Mucosa of stomach (tissue), 1 donor: ENCODE data around the gene PID1.
"Not testable (repeated sequence)": the region's sequence is repeated elsewhere in the genome, so short reads cannot be mapped to it uniquely, and the experiment has no call there.

Experiments used
- H3K27me3 ChIP-seq: one replicate; pipeline ENCODE4 v1.7.0; 2013; ENCODE audit warnings: mild to moderate bottlenecking, low read length; ENCODE audit not compliant: control insufficient read depth, insufficient read depth
- H3K36me3 ChIP-seq: one replicate; pipeline ENCODE4 v1.7.0; 2013; ENCODE audit warnings: low read length; ENCODE audit not compliant: control insufficient read depth, insufficient read depth
- H3K4me1 ChIP-seq: one replicate; pipeline ENCODE4 v1.7.0; 2013; ENCODE audit warnings: mild to moderate bottlenecking, low read length; ENCODE audit not compliant: control insufficient read depth, insufficient read depth
- H3K4me3 ChIP-seq: one replicate; pipeline ENCODE4 v1.7.0; 2013; ENCODE audit warnings: low read length
- H3K9ac ChIP-seq: one replicate; pipeline ENCODE4 v1.7.0; 2013; ENCODE audit warnings: mild to moderate bottlenecking, low read length, moderate library complexity
- H3K9me3 ChIP-seq: one replicate; pipeline ENCODE4 v1.7.0; 2013; ENCODE audit warnings: mild to moderate bottlenecking, low read length, moderate library complexity; ENCODE audit not compliant: control insufficient read depth
- donor health status: Pancreatic carcinoma.

The PID1 gene

DNA sequence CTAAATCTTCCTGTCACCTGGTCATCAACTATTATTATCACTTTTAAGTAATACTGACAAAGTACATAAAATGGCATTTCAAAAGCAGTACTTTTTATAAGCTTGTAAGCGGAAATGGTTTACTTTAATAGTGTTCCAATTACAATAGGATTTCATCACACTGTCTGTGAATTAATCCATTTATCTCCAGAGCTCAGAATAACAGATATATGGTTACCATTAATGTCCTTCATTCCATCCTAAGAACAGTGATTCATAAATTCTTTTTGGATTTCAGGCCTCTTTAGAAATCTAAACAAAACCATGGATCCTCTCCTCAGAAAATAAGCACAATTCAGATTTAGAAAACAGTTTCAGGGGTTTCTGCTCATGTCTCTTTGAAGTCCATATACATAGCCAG is 68.4 kb downstream of the PID1 start:
- H3K4me3 ChIP-seq = no peak overlapping the region
- no peaks in the 10 kb centered on the region for H3K36me3 ChIP-seq
- H3K9me3 ChIP-seq = no peaks in the 10 kb centered on the region
- H3K4me1 ChIP-seq = peaks cover 4% of the 10 kb centered on the region
- H3K9ac ChIP-seq = no peak overlapping the region
- H3K27me3 ChIP-seq = no peaks in the 10 kb centered on the region

DNA sequence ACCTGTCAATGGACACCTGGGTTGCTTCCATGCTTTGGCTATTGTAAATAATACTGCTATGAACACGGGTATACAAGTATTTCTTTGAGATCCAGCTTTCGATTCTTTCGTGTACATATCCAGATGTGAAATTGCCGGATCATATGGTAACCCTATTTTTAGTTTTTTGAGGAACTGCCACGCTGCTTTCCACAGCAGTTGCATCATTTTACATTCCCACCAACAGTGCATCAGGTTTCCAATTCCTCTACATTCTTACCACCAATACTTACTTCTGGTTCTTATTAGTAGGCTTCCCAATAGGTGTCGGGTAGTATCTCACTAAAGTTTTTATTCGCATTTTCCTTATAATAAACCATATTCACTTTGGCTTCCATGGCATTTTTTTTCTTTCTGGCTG is 69.6 kb downstream of the PID1 start:
- Histone ChIP-seq H3K4me1 (peaks cover 4% of the 10 kb centered on the region), H3K4me3 (no peak overlapping the region), H3K27me3 (no peaks in the 10 kb centered on the region), H3K36me3 (no peaks in the 10 kb centered on the region), H3K9me3 (no peaks in the 10 kb centered on the region), H3K9ac (no peak overlapping the region)

GRCh38 chr2:229199267-229199666 is 71.8 kb downstream of the PID1 start:
- peaks cover 4% of the 10 kb centered on the region for H3K4me1 ChIP-seq
- H3K27me3 ChIP-seq = no peaks in the 10 kb centered on the region
- H3K9ac ChIP-seq = no peak overlapping the region
- H3K9me3 ChIP-seq = no peaks in the 10 kb centered on the region
- no peaks in the 10 kb centered on the region for H3K36me3 ChIP-seq
- H3K4me3 ChIP-seq = no peak overlapping the region

DNA sequence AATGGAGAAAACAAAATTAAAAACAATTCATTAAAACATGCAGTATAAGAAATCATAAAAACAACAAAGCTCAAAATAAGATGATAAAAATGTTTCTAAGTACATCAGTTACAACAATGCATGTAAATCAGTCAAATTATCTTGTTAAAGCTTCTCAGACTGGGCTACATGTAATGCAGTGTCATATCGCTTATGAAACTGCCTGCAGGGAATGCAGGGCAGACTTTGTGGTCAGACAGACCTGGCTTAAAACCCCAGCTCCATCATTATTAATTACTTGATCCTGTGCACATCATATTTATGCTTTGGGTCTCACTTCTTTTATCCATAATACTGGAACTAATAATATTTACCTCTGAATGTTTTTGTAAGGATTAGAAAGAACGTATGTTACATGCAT is 74.6 kb downstream of the PID1 start:
- no peaks in the 10 kb centered on the region for H3K36me3 ChIP-seq
- no peaks in the 10 kb centered on the region for H3K9me3 ChIP-seq
- H3K27me3 ChIP-seq = no peaks in the 10 kb centered on the region
- no peak overlapping the region for H3K4me3 ChIP-seq
- H3K4me1 ChIP-seq = no peaks in the 10 kb centered on the region
- H3K9ac ChIP-seq = no peak overlapping the region

- no peaks in the 10 kb centered on the region for H3K27me3 ChIP-seq
- H3K4me1 ChIP-seq = no peaks in the 10 kb centered on the region
- no peaks in the 10 kb centered on the region for H3K9me3 ChIP-seq
- H3K4me3 ChIP-seq = no peak overlapping the region
- no peaks in the 10 kb centered on the region for H3K36me3 ChIP-seq
- no peak overlapping the region for H3K9ac ChIP-seq
Measured at GRCh38 chr2:229195346-229195947, 75.6 kb downstream of the PID1 start.

DNA sequence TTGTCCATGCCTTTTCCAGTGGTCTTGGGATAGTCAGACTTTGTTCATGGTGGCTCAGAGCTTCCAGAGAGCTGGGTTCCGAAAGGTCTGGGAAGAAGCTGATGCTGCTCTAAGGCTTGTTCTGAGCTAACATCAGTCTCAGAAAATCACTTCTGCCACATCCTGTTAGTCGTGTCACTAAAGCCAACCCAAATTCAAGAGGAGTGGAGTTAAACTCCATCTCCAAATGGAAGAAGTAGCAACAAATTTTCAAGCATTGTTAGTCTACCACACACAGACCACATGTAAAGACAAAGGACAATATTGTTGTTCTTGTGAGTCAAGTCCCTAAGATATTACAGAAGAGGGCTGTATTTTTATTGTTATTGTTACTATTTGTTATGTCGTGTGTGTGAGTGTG is 77.8 kb downstream of the PID1 start:
- Histone ChIP-seq H3K4me1 (no peaks in the 10 kb centered on the region), H3K27me3 (no peaks in the 10 kb centered on the region), H3K9me3 (no peaks in the 10 kb centered on the region), H3K4me3 (no peak overlapping the region), H3K36me3 (no peaks in the 10 kb centered on the region), H3K9ac (no peak overlapping the region)

- H3K9ac ChIP-seq = no peak overlapping the region
- H3K27me3 ChIP-seq = no peaks in the 10 kb centered on the region
- H3K4me1 ChIP-seq = no peaks in the 10 kb centered on the region
- H3K4me3 ChIP-seq = no peak overlapping the region
- H3K36me3 ChIP-seq = no peaks in the 10 kb centered on the region
- no peaks in the 10 kb centered on the region for H3K9me3 ChIP-seq
Measured at GRCh38 chr2:229191413-229191812, 79.7 kb downstream of the PID1 start.

DNA sequence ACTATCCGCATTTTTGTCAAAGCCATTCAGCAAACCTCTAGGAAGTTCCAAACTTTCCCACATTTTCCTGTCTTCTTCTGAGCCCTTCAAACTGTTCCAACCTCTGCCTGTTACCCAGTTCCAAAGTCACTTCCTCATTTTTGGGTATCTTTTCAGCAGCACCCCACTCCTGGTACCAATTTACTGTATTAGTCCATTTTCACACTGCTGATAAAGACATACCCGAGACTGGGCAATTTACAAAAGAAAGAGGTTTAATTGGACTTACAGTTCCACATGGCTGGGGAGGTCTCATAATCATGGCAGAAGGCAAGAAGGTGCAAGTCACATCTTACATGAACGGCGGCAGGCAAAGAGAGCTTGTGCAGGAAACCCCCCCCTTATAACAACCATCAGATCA is 84.0 kb downstream of the PID1 start:
- H3K4me3 ChIP-seq, H3K36me3 ChIP-seq, H3K9me3 ChIP-seq, H3K27me3 ChIP-seq, H3K9ac ChIP-seq, H3K4me1 ChIP-seq: not testable (repeated sequence)

DNA sequence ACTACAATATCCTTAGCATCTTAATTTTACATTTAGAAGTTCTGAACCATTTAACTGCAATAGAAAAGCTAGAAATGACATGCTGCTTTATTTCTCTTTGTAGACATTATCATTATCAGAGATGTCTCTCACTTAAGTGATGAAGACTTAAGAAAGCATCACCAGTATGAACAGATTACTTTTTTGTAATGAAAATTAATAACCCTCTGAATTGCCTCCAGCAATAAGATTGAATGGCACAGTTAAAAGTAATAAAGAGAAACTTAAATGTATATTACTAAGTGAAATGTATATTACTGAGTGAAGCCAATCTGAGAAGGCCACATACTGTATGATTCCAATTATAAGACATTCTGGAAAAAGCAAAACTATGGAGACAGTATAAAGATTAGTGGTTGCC is 89.4 kb downstream of the PID1 start:
- no peaks in the 10 kb centered on the region for H3K27me3 ChIP-seq
- no peaks in the 10 kb centered on the region for H3K36me3 ChIP-seq

GRCh38 chr2:229180658-229181057 is 90.4 kb downstream of the PID1 start:
- Histone ChIP-seq H3K9ac (no peak overlapping the region), H3K4me1 (peaks cover 10% of the 10 kb centered on the region), H3K27me3 (no peaks in the 10 kb centered on the region), H3K9me3 (no peaks in the 10 kb centered on the region), H3K4me3 (no peak overlapping the region), H3K36me3 (no peaks in the 10 kb centered on the region)

More for the DNA sequence above, 89.4 kb downstream of the PID1 start:
- Histone ChIP-seq H3K4me3 (no peak overlapping the region), H3K9ac (no peak overlapping the region), H3K9me3 (no peaks in the 10 kb centered on the region), H3K4me1 (peaks cover 10% of the 10 kb centered on the region)

DNA sequence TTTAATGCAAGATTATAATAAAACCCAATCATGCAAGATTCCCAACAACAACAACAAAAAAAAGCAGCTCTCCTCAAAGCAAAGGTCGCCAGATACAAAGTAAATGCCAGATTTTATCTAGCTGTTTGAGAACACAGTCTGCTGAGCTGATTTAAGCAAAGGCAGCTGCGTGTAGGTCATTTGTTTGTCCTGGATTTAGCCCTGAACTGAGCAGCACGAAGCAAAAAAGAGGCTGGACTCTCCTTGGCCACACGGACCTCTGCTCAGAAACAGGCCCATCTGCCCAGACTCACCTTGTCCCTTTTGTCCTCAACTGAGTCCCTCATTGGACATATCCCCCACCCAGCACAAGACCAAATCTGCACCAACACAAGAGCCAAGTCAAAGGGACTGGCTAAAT is 91.5 kb downstream of the PID1 start:
- H3K9me3 ChIP-seq = no peaks in the 10 kb centered on the region
- H3K27me3 ChIP-seq = no peaks in the 10 kb centered on the region
- H3K9ac ChIP-seq = no peak overlapping the region
- no peaks in the 10 kb centered on the region for H3K36me3 ChIP-seq
- H3K4me3 ChIP-seq = no peak overlapping the region
- peaks cover 18% of the 10 kb centered on the region for H3K4me1 ChIP-seq

- H3K27me3 ChIP-seq = no peaks in the 10 kb centered on the region
- H3K36me3 ChIP-seq = no peaks in the 10 kb centered on the region
- no peak overlapping the region for H3K4me3 ChIP-seq
- H3K4me1 ChIP-seq = peaks cover 26% of the 10 kb centered on the region
- H3K9ac ChIP-seq = no peak overlapping the region
- no peaks in the 10 kb centered on the region for H3K9me3 ChIP-seq
Measured at GRCh38 chr2:229178706-229179105, 92.4 kb downstream of the PID1 start.

GRCh38 chr2:229178117-229178516 is 93.0 kb downstream of the PID1 start:
- H3K4me1 ChIP-seq = peaks cover 32% of the 10 kb centered on the region
- H3K4me3 ChIP-seq = no peak overlapping the region
- H3K9me3 ChIP-seq = no peaks in the 10 kb centered on the region
- no peak overlapping the region for H3K9ac ChIP-seq
- H3K36me3 ChIP-seq = no peaks in the 10 kb centered on the region
- H3K27me3 ChIP-seq = no peaks in the 10 kb centered on the region
